IPS DF 6.9 (cell line): ENCODE results near the gene CAMTA1.

Source experiments
- DNase-seq: peaks from one replicate; pipeline ENCODE4 v3.0.0-alpha.2; 2013; ENCODE audit warnings: low read depth, low spot score
- H3K27ac ChIP-seq: one replicate; pipeline ENCODE4 v1.5.1; 2013; ENCODE audit warnings: low read length, control low read depth
- H3K27me3 ChIP-seq: 2 replicates; pipeline ENCODE4 v1.6.1; 2013; ENCODE audit warnings: mild to moderate bottlenecking, low read length; ENCODE audit not compliant: control insufficient read depth, insufficient read depth
- H3K36me3 ChIP-seq: 2 replicates; pipeline ENCODE4 v1.6.1; 2013; ENCODE audit warnings: low read length; ENCODE audit not compliant: control insufficient read depth, insufficient read depth
- H3K4me1 ChIP-seq: 2 replicates; pipeline ENCODE4 v1.6.1; 2013; ENCODE audit warnings: low read length; ENCODE audit not compliant: control insufficient read depth, insufficient read depth
- H3K4me3 ChIP-seq: 2 replicates; pipeline ENCODE4 v1.5.1; 2013; ENCODE audit warnings: mild to moderate bottlenecking, low read length
- H3K9me3 ChIP-seq: 2 replicates; pipeline ENCODE4 v1.6.1; 2013; ENCODE audit warnings: low read length, inconsistent platforms; ENCODE audit not compliant: control insufficient read depth, insufficient read depth
- WGBS: extraction: QIAGEN DNeasy Blood & Tissue Kit; methylation state at CpG from one replicate; pipeline ENCODE4 v1.1.7; 2013; ENCODE audit warnings: mixed read lengths, missing lambda C conversion rate; ENCODE audit not compliant: insufficient read length, insufficient coverage; 5-methylcytosine and 5-hydroxymethylcytosine counted together

CAMTA1 gene

DNA sequence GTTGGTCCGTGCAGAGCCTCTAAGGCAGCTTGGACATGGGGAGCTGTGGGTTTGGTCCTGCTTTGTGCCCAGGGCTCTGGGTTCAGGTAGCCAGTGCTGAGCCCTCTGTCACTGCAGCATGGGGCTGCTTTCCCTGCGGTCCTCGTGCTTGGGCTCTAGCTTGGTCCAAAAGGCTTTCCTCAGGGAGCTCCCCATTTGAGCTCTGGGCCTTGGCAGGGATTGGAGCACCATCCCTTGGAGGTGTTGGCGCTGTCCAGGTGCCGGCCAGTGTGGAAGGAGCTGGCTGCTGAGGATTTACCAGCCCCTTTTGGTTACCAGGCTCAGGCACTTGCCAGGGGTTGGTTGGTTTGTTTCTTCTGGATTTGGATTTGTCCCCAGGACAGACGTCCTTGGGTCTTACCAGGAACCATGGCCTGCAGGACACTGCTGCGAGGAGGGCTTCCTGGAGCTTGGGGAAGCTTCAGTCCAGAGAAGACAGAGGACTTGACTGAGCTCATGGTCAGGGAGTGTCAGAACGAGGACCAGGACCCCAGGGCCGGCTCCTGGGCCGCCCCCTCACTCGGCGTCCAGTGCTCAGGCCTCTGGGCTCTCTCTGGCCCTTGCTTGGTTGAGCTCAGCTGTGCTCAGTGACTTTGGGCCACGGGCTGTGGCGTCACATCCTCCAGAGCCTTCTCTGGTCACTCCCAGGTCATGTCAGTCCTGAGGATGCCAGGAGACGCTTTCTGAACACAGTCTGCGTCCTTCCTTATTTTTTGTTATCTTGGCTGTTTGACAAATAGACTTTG is 224.7 kb downstream of the CAMTA1 start:
- H3K27ac ChIP-seq: no peak overlapping the region
- H3K4me1 ChIP-seq: no peaks in the 10 kb centered on the region
- H3K4me3 ChIP-seq: no peak overlapping the region
- H3K27me3 ChIP-seq: no peaks in the 10 kb centered on the region
- no CpG with 5 or more reads among the region's 16 CpGs for WGBS
- H3K36me3 ChIP-seq: no peaks in the 10 kb centered on the region
- DNase-seq: no peak
- no peaks in the 10 kb centered on the region for H3K9me3 ChIP-seq

DNA sequence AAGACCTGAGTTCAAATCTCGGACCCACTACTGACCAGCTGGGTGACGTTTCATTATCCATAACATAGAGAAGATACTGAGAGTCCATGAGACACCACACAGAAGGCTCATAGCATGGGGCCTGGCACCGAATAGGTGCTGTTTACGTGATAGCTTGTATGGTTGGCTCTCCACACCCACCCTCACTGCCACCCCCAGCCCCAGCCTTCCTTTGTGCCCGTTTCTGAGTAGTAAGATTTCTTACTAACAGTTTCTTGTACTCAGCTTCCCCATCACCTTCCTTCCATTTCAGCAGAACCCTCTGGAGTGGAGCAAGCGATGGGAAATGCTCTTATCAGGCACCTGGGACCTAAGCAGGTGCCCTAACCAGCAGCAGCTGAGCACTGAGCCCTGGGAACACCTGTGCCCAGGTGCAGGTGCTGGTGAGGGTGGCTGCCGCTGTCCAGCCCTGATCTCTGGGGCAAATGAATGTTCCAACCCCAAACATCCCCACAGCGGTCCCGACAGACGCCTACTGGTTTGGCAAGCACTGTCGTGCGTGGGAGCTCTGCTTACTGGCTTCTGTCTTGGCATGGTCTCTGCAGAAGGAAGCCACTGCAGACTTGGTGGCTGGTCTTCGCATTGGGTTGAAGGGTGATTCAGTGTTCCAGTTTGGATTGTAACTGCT is 225.4 kb downstream of the CAMTA1 start:
- H3K27ac ChIP-seq: no peak overlapping the region
- WGBS: no CpG with 5 or more reads among the region's 13 CpGs
- no peak for DNase-seq
- H3K27me3 ChIP-seq: no peaks in the 10 kb centered on the region
- H3K36me3 ChIP-seq: no peaks in the 10 kb centered on the region
- H3K4me1 ChIP-seq: no peaks in the 10 kb centered on the region
- H3K4me3 ChIP-seq: no peak overlapping the region
- no peaks in the 10 kb centered on the region for H3K9me3 ChIP-seq

DNA sequence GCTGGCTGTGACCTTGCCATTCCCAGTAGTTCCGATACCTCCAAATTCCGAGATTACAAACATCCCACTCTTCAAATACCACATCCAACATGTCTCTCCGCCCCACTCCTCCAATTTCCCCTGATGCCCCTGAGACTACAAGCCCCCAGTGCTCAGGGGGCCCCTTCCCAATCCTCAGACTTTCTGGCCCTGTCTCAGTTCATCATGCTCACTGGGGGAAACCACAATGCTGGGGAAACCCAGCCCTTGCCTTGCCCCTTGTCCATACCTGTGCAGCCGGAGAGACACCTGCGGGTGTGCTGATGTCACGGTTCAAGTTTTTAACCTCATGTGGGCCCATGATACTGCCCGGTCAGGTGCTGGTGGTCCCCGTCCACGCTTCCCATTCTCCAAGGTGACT is 226.6 kb downstream of the CAMTA1 start:
- Histone ChIP-seq H3K27me3 (no peaks in the 10 kb centered on the region), H3K9me3 (no peaks in the 10 kb centered on the region), H3K4me1 (no peaks in the 10 kb centered on the region), H3K36me3 (no peaks in the 10 kb centered on the region), H3K4me3 (no peak overlapping the region), H3K27ac (no peak overlapping the region)
- WGBS: 100% methylated on average over 2 of the region's 9 CpGs
- no peak for DNase-seq

DNA sequence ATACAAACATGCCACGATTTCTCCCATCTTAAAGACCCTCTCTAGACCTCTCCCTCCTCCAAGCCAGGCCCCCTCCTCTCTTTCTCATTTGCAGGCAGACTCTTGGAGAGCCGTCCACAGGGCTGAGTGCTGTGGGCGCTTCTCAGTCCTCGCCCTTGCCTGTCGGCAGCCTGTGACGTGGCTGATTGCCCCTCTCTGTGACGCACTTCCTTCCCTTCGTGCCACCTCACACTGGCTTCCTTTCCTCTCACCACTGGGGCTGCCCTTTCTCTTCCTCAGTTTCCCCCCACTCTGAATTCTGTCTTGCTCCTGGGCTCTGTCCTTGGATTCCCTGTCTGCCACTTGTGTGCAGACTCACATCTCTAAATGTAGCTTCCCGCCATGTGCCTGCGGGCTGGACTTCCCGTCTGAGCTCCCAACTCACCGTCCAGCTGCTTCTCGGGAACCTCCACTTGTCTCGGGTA is 227.2 kb downstream of the CAMTA1 start:
- Histone ChIP-seq H3K9me3 (no peaks in the 10 kb centered on the region), H3K27ac (no peak overlapping the region), H3K4me1 (no peaks in the 10 kb centered on the region), H3K4me3 (no peak overlapping the region), H3K36me3 (no peaks in the 10 kb centered on the region), H3K27me3 (no peaks in the 10 kb centered on the region)
- DNase-seq: no peak
- no CpG with 5 or more reads among the region's 14 CpGs for WGBS

- no peaks in the 10 kb centered on the region for H3K9me3 ChIP-seq
- H3K36me3 ChIP-seq: no peaks in the 10 kb centered on the region
- WGBS: no CpG with 5 or more reads among the region's 18 CpGs
- no peaks in the 10 kb centered on the region for H3K4me1 ChIP-seq
- no peak overlapping the region for H3K27ac ChIP-seq
- H3K4me3 ChIP-seq: no peak overlapping the region
- DNase-seq: no peak
- H3K27me3 ChIP-seq: no peaks in the 10 kb centered on the region
Observed at GRCh38 chr1:7013833-7014639, 228.8 kb downstream of the CAMTA1 start.

- Histone ChIP-seq H3K9me3 (no peaks in the 10 kb centered on the region), H3K4me3 (no peak overlapping the region), H3K27me3 (no peaks in the 10 kb centered on the region), H3K36me3 (no peaks in the 10 kb centered on the region), H3K27ac (no peak overlapping the region), H3K4me1 (no peaks in the 10 kb centered on the region)
- no peak for DNase-seq
- WGBS: no CpG with 5 or more reads among the region's 8 CpGs
Observed at GRCh38 chr1:7014640-7014930, 229.3 kb downstream of the CAMTA1 start.

DNA sequence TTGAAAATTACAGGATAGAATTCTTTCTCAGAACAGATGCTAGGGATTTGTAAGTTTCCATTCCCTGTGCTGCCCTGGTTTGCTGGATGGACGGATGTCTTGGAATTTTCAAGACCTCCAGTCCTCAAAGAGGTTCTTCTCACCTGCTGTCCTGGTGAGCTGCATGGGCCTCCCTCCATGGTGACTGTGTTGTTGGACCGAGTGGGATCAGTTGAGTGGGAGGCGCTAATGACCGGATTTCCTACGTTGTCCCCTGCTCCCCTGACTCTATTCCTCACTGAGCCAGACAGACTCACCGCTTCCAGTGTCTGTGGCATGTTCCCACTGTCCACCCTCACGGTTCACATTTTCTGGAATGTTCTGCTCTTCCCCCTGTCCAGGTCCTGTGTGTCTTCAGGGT is 229.8 kb downstream of the CAMTA1 start:
- no CpG with 5 or more reads among the region's 7 CpGs for WGBS

DNA sequence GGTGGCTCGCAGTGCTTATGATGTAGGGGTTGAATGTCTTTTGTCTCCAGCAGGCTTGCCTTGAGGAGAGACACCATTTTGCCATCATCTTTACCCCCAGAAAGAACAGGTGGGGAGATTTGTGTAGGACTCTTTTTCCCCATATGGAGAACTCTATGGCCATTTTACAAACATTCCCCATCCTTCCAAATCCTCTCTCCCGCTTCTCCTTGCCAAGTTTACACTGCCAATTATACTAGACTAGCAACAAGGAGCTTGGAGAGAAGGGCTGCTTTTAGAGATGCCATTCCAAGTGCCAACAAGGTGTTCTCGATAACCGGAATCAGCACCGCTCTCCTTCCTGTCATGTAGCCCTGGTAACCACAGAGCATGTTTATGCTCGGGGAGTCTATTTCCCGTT is 233.1 kb downstream of the CAMTA1 start:
- WGBS: no CpG with 5 or more reads among the region's 7 CpGs
- H3K4me1 ChIP-seq: peaks cover 2% of the 10 kb centered on the region; the same call in 1 of the 2 replicates
- DNase-seq: no peak
- H3K36me3 ChIP-seq: no peaks in the 10 kb centered on the region
- no peak overlapping the region for H3K4me3 ChIP-seq
- H3K9me3 ChIP-seq: no peaks in the 10 kb centered on the region
- H3K27ac ChIP-seq: no peak overlapping the region
- H3K27me3 ChIP-seq: no peaks in the 10 kb centered on the region

More for the DNA sequence above, 229.8 kb downstream of the CAMTA1 start:
- Histone ChIP-seq H3K27me3 (no peaks in the 10 kb centered on the region), H3K4me1 (no peaks in the 10 kb centered on the region), H3K27ac (no peak overlapping the region), H3K4me3 (no peak overlapping the region), H3K36me3 (no peaks in the 10 kb centered on the region), H3K9me3 (no peaks in the 10 kb centered on the region)
- no peak for DNase-seq

DNA sequence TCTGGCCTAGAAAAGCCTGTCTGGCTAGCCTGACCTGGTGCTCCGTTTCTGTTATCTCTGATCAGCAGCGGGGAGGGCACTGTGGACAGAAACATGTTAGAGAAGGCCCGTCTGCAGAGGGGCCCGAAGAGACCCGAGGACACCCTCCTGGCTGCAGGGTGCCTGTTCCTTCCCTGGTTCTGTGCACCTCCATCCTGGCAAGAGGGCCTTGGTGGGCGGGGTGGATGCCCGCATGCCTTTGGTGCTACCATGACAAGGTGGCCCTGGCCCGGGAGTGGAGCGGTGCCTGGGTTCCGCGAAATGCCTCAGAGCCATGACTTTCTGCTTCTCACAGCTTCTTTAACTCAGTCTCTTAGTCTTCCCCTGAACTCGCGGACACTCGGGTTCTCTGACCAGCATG is 233.6 kb downstream of the CAMTA1 start:
- no peaks in the 10 kb centered on the region for H3K9me3 ChIP-seq
- H3K36me3 ChIP-seq: no peaks in the 10 kb centered on the region
- no CpG with 5 or more reads among the region's 14 CpGs for WGBS
- H3K27ac ChIP-seq: no peak overlapping the region
- H3K27me3 ChIP-seq: no peaks in the 10 kb centered on the region
- H3K4me3 ChIP-seq: no peak overlapping the region
- DNase-seq: no peak
- peaks cover 2% of the 10 kb centered on the region; the same call in 1 of the 2 replicates for H3K4me1 ChIP-seq

DNA sequence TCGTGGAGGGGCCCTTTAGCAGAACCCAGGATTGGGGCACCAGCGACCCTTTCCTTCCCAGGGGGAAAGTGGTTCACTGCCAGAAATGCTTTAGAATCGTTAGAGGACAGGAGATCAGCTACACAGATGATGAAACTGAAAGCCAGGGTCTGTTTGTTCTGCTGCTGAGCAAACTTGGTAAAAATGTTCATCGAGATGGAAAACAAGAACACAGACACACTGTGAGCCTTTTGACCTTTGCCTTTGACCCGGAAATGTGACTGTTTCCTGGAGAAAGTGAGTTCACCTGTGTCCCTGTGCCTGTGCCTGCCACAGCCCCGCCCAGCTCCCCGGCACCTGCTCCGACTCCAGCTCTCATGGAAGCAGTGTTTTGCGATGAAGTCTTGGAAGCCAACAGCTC is 234.3 kb downstream of the CAMTA1 start:
- DNase-seq: no peak
- Histone ChIP-seq H3K27me3 (no peaks in the 10 kb centered on the region), H3K36me3 (no peaks in the 10 kb centered on the region), H3K27ac (no peak overlapping the region), H3K4me1 (peaks cover 2% of the 10 kb centered on the region; the same call in 1 of the 2 replicates), H3K9me3 (no peaks in the 10 kb centered on the region), H3K4me3 (no peak overlapping the region)
- WGBS: no CpG with 5 or more reads among the region's 9 CpGs
